HG03342 (cell line): ENCODE data around the gene PAM.

Experiments used
- ATAC-seq: cut with Tn5 transposase; IDR thresholded peaks from one replicate; pipeline ENCODE4 v1.9.1; 2021; ENCODE audit warnings: mild to moderate bottlenecking, moderate library complexity; ENCODE audit not compliant: unreplicated experiment

PAM gene

DNA sequence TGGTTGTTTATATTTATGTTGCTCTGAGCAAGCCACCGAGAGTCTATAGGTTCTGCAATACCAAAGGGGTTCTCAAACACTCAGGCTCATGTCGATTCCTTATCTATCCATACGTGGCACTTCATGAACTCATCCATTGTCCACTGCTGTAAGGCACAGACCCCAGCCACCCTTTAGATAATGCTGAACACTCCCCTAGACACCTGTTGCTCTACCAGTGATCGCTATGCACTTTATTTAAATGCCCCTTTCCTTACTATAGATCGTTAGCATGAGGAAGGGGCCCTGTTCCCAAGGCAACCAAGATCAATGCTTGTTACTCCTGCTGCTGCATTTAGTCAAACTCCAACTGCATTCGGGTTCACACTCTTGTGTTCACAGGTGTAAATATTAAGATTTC, 171.9 kb downstream of the PAM start:
- no peak for ATAC-seq

DNA sequence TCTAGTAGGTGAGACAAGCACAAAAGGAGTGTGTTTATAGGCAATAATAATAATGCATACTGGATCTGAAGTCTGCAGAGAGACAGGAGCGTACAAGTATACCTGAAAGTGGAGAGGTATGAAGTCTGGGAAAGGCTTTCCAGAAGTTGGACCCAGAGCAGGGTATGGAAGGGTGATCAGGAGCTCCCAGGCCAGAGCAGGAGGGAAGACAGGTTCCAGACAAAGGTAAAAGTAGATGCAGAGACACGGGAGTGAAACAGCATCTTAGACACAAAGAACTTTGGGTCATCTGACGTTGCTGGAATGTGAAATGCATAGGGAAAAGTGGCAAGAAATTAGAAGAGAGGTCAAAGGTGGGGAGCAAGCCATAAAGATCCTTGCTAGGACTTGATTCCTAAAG, 175.1 kb downstream of the PAM start:
- ATAC-seq: no peak

GRCh38 chr5:102931085-102931725, 176.1 kb downstream of the PAM start:
- no peak for ATAC-seq

- no peak for ATAC-seq
Observed at GRCh38 chr5:102932781-102933180, 177.7 kb downstream of the PAM start.

DNA sequence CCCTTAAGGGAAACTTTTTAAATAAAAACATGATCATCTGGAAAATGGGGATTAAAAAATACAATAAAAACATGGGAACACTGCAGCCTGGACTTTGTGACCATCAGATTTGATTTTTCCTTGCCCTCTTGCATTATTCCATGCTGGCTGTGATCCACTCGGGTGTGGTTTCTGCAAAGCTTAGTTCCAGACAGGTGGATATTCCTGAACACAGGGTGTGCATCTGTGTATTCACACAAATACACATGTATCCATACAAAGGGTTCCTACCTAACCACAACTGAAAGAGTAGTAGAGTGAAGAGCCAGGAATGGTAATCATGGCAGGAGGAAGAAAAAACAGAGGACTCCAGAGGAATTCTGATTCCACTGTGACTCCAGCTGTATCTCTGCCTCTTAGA, 178.2 kb downstream of the PAM start:
- no peak for ATAC-seq

DNA sequence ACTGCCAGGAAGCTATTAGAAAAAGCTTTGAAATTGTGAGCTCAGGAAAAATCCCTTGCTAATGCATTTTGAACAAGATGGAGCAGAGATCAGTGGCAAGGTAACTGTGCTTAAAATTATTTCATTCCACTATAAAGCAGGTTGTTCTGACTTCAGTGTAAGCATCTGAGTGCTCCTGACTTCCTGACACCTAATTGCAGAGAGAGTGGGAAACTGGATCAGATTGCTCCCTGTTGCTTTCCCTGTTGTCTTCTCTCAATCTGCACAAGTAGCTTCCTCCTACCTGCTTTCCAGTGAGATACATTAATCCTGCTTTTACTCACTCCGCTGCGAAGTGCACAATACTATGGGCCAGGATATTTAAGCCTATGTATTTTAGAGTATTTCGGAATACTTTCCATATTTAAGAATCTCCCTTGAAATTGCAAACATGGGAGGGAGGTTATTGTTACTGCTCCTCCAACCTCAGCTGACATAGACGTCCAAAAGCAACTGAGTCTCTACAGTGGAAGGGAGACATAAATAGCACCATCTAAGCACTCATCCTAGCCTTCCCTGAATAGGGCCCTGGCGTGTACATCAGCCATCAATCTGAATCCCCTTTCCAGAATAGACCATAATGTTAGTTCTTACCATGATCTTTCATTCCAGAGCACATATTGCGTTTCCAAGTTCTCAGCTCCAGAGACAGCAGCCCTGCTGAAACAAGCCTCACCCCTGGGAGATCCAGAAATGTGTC, 178.8 kb downstream of the PAM start:
- no peak for ATAC-seq

- no peak for ATAC-seq
Observed at GRCh38 chr5:102937894-102938293, 182.8 kb downstream of the PAM start.

GRCh38 chr5:102941111-102941510, 186.0 kb downstream of the PAM start:
- no peak for ATAC-seq

DNA sequence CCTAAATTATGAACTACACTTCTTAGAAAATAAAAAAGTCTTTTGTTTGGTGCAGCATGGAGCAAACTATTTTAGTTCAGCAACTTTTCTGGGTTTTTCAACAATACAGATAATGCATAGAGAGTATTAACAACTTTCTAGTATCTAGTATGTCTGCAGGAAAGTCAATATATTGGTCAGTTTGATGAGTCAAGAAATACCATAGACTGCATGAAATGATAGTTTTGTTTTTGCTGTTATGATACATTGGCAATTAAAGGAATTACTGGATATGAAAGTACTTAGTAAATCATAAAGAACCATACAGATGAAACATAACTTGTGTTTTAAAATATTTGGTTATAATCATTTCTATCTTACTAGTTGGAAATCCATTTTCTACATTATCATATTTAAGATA, 191.3 kb downstream of the PAM start:
- ATAC-seq: no peak

- ATAC-seq: no peak
Observed at GRCh38 chr5:102946971-102947370, 191.9 kb downstream of the PAM start.

GRCh38 chr5:102955488-102955887, 200.4 kb downstream of the PAM start:
- no peak for ATAC-seq

- no peak for ATAC-seq
Observed at GRCh38 chr5:102956599-102956998, 201.5 kb downstream of the PAM start.

DNA sequence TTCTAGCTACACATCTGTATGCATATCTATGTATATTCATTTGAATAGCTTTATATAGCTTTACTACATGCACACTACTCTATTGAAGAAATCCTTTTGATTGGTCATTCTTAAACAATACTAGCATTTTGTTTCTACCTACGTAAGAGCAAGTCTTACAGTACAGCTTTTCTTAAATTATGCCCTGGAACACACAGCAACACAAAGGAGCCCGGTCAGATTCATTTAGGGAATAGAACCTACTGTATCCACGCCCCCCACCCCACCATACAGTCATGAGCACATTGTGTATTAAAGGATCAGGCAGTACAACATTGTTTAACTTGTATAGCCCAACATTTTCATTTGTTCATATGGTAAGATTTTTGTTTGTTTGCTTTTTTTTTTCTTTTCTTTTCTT, 202.0 kb downstream of the PAM start:
- no peak for ATAC-seq

- peak; percentile 24 for ATAC-seq
Observed at GRCh38 chr5:102958481-102959011, 203.4 kb downstream of the PAM start.

DNA sequence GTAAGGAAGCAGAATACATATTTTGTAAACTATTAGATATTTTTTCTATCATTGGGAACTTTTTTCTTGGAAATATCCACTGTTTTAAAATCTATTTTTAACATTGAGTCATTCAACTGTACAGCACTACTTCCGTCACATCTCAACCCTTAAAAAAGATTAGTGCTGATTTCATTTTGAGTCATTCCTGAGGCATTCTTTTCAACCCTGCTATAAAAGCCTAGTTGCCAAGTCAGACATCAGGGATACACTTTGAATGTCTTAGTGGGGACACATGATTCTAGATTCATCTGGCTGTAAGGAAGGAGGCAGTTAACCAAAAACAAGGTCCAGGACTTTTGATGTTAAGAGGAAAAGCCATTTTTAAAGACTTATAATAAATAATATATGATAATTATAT, 203.9 kb downstream of the PAM start:
- peak; percentile 85 for ATAC-seq

GRCh38 chr5:102961671-102962070, 206.6 kb downstream of the PAM start:
- no peak for ATAC-seq

- no peak for ATAC-seq
Observed at GRCh38 chr5:102965653-102966052, 210.5 kb downstream of the PAM start.

- ATAC-seq: no peak
Observed at GRCh38 chr5:102969641-102970040, 214.5 kb downstream of the PAM start.

DNA sequence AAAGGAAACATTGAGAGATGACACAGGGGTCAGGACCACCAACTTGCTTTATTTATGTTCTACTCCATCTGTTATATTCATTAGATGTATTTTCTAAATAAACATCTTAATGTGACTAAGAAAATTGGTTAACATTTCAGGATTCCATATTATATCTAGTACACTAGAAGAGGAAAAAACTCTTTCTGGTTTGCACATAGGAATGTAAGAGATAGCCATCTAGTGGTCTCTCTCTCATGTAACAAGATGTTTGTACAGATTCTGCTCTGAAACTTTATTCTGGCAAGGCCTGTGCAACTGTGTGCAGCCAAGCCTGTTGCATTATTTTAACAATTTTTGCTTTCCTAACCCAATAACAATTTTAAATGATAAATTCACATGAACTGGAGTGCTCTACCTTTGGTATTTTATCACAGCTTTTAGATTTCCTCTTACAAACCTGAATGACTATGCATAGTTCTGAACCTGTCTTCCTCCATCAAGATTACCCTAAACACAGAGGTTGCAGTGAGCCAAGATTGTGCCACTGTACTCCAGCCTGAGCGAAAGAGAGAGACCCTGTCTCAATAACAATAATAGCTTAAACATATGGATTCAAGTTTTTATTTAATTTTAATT, 216.7 kb downstream of the PAM start:
- no peak for ATAC-seq

DNA sequence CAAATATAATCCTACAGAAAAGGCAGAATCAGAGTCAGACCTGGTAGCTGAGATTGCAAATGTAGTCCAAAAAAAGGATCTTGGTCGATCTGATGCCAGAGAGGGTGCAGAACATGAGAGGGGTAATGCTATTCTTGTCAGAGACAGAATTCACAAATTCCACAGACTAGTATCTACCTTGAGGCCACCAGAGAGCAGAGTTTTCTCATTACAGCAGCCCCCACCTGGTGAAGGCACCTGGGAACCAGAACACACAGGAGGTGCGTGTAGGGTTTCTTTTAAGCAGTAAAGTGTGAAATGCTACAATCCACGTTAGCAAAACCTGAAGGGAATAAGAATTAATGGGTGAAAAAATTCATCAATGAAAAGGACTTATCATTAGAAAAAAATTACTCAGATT, 219.1 kb downstream of the PAM start:
- no peak for ATAC-seq

GRCh38 chr5:102975045-102975444, 219.9 kb downstream of the PAM start:
- ATAC-seq: no peak
